ENCODE measurements around the gene POLD1.

DNA sequence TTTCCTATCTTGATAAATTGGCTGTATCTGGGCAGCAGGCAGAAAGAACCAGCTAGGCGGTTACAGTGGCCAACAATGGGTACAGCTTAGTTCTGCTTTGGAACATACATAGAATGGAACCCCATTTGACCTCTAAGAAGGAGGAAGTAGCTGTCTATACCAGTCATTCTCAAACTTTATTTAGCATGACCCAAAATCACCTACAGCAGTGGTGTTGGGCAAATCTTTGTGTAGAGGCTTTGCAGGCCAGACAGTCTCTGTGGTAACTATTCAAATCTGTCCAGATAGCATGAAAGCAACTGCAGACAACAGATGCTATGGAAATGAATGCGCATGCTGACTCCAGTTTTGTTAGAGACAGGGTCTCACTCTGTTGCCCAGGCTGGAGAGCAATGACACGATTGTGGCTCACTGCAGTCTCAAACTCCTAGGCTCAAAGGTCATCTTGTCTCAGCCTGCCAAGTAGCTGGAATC, 43.0 kb upstream of the POLD1 start:
- no peak for TF ChIP-seq EP300 (IDR thresholded peaks at IDR 0.05)
- TF ChIP-seq, protein P1, sequence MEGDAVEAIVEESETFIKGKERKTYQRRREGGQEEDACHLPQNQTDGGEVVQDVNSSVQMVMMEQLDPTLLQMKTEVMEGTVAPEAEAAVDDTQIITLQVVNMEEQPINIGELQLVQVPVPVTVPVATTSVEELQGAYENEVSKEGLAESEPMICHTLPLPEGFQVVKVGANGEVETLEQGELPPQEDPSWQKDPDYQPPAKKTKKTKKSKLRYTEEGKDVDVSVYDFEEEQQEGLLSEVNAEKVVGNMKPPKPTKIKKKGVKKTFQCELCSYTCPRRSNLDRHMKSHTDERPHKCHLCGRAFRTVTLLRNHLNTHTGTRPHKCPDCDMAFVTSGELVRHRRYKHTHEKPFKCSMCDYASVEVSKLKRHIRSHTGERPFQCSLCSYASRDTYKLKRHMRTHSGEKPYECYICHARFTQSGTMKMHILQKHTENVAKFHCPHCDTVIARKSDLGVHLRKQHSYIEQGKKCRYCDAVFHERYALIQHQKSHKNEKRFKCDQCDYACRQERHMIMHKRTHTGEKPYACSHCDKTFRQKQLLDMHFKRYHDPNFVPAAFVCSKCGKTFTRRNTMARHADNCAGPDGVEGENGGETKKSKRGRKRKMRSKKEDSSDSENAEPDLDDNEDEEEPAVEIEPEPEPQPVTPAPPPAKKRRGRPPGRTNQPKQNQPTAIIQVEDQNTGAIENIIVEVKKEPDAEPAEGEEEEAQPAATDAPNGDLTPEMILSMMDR (IDR thresholded peaks at IDR 0.05): no peak

All from tibial nerve (tissue), 4 donors.